ENCODE measurements around the gene CRYGA. TPM values are rescaled to one million over a fixed set of nuclear protein-coding genes. Genes with fewer than 3 reads are reported as not detected.
"Not testable (repeated sequence)": the region's sequence is repeated elsewhere in the genome, so short reads cannot be mapped to it uniquely, and the experiment has no call there.

The CRYGA gene
- total RNA-seq, 1 donor from 2014 or later = not detected

DNA sequence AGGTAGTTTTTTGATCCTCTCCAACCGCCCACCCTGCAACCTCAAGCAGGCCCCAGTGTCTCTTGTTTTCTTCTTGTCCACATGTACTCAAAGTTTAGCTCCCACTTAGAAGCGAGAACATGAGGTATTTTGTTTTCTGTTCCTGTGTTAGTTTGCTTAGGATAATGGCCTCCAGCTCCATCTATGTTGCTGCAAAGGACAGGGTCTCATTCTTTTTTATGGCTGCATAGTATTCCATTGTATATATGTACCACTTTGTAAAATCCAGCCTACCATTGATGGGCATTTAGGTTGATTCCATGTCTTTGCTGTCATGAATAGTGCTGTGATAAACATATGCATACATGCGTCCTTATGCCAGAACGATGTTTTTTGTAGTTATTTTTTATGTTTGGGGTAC is 36.3 kb downstream of the CRYGA start:
- no peak for DNase-seq (ENCODE audit: low spot score)

DNA sequence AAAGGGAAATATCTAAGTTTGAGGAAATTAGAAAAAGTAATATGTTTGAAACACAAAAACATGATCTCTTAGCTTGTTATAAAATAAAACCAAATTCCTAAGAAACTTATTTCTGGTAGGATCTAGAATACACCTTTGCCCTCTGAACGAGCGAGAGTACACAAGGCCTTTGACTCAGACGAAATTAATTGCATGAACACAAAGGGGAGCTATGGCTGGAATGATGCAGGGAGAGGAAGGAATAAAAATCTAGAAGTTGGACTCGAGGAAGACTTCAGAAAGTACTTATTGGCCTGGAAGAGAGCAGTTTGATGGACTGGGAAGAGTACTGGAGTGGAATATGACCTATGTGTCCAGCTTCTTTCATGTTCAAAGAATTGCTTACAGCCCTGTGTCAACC is 38.1 kb downstream of the CRYGA start:
- no peak for DNase-seq (ENCODE audit: low spot score)

GRCh38 chr2:208124013-208124715 is 39.2 kb downstream of the CRYGA start, which contains the start of gene CRYGD:
TSS of gene CRYGD (minus strand) at chr2:208124524. CDS start at chr2:208124473, 51 bp downstream.
- not testable (repeated sequence) for DNase-seq (ENCODE audit: low spot score)

GRCh38 chr2:208122248-208122647 is 41.1 kb downstream of the CRYGA start:
- DNase-seq (ENCODE audit: low spot score) = no peak

DNA sequence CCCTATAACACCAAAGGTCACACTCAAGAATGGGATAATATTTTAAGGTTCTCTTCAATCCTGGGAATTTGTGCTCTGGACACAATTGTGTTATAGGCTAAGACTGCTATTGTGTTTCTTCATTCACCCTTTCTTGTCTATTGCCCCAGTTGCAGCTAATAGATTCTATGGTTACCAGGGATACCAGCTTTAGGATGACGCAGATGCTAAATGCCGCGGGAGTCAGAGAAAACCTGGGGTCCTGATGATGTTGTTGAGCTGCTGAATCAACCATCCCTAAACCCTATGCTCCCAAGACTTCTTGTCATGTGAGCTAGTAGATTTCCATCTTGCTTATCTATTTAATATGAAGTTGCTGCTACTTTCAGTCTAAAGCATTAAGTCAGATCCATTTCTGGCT is 44.5 kb downstream of the CRYGA start:
- DNase-seq (ENCODE audit: low spot score) = no peak

- DNase-seq (ENCODE audit: low spot score) = not testable (repeated sequence)
Observed at GRCh38 chr2:208117390-208117789, 46.0 kb downstream of the CRYGA start.

GRCh38 chr2:208112969-208113368 is 50.4 kb downstream of the CRYGA start:
- no peak for DNase-seq (ENCODE audit: low spot score)

DNA sequence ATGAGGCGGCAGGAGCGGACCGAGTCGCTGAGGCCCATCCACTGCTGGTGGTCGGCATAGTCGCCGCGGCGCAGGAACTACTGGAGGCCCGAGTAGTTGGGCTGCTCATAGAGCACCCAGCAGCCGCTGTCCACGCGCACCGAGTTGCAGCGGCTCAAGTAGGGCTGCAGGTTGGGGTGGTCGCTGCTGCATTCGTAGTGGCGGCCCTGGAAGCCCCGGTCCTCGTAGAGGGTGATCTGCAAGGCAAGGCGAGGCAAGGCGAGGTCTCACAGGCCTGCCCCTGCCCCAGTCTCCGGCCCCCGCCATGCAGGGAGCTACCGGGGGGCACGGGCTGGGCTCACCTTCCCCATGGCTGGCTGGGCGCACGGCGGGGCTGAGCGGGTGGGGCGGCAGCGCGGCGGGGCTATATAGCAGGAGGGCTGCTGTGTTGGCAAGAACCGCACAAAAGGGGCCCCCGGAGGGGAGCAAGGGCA is 51.1 kb downstream of the CRYGA start:
- DNase-seq (ENCODE audit: low spot score) = not testable (repeated sequence)

Other genes with a start within 250 kb of the CRYGA start
- 15.2 TPM for gene PLEKHM3, start 138.1 kb downstream of the CRYGA start, total RNA-seq
- gene CRYGD, start 39.1 kb downstream of the CRYGA start, total RNA-seq = not detected
- gene CRYGC, start 33.8 kb downstream of the CRYGA start, total RNA-seq = not detected
- not detected for gene CRYGB, start 17.4 kb downstream of the CRYGA start, total RNA-seq
- gene C2orf80, start 26.4 kb upstream of the CRYGA start, total RNA-seq = not detected
- 488 TPM for gene IDH1, start 91.5 kb upstream of the CRYGA start, total RNA-seq
- gene PIKFYVE, start 102.7 kb upstream of the CRYGA start, total RNA-seq = 34.4 TPM
- gene PTH2R, start 243.2 kb upstream of the CRYGA start, total RNA-seq = not detected

All from ureter (tissue), 1 donor.